H1 (cell line): ENCODE measurements around the gene PSME3. TPM values are rescaled to one million over a fixed set of nuclear protein-coding genes. Genes with fewer than 3 reads are reported as not detected.

Experiments used
- CTCF ChIA-PET: fragments of 300-600 bp; sonication (Branson Sonifier 250); formaldehyde crosslinking; loops from one replicate; lab custom pipeline; 2021; ENCODE audit not compliant: partially characterized antibody; lab: Charles Lee
- POLR2A ChIA-PET: fragments of 300-600 bp; sonication (Branson Sonifier 250); formaldehyde crosslinking; loops from one replicate; lab custom pipeline; 2021; ENCODE audit warnings: inconsistent platforms; ENCODE audit not compliant: partially characterized antibody; lab: Charles Lee
- DNase-seq, 2 experiments: peaks; one replicate each; pipeline versions ENCODE4 v3.0.0 to v3.0.0-alpha.2; 2010 to 2022; ENCODE audit warnings: low spot score in 2 of 2, low read depth in 1 of 2, mixed read lengths in 1 of 2
- FAIRE-seq: peaks from 2 replicates; lab custom pipeline; 2011; peaks lifted over from hg19 to GRCh38; lab: Jason Lieb, UNC
- H2AFZ ChIP-seq: 2 replicates; pipeline ENCODE4 v1.8.1; 2012; ENCODE audit warnings: low read length, inconsistent platforms
- H2AK5ac ChIP-seq: 2 replicates; pipeline ENCODE4 v1.6.1; 2013; ENCODE audit warnings: low read depth, low read length
- H2BK120ac ChIP-seq: replicated peaks from 2 replicates; pipeline ENCODE3; 2013; ENCODE audit warnings: low read depth, low read length, inconsistent platforms
- H2BK12ac ChIP-seq: 2 replicates; pipeline ENCODE4 v1.6.1; 2013; ENCODE audit warnings: low read depth, low read length
- H2BK15ac ChIP-seq: 2 replicates; pipeline ENCODE4 v1.6.1; 2013; ENCODE audit warnings: low read length
- H2BK20ac ChIP-seq: 2 replicates; pipeline ENCODE4 v1.6.1; 2013; ENCODE audit warnings: low read length
- H2BK5ac ChIP-seq: 2 replicates; pipeline ENCODE4 v1.6.1; 2013; ENCODE audit warnings: low read depth, low read length
- H3K14ac ChIP-seq: 2 replicates; pipeline ENCODE4 v1.6.1; 2013; ENCODE audit warnings: inconsistent platforms; ENCODE audit not compliant: insufficient read length
- H3K18ac ChIP-seq: 2 replicates; pipeline ENCODE4 v1.6.1; 2013; ENCODE audit warnings: low read length; ENCODE audit errors: extremely low read depth
- H3K23ac ChIP-seq: 2 replicates; pipeline ENCODE4 v1.6.1; 2013; ENCODE audit warnings: inconsistent platforms; ENCODE audit not compliant: insufficient read length
- H3K23me2 ChIP-seq: 2 replicates; pipeline ENCODE4 v1.6.1; 2013; ENCODE audit warnings: low read depth, low read length
- H3K27ac ChIP-seq: 2 replicates; pipeline ENCODE4 v1.6.1; 2011; ENCODE audit warnings: low read depth, low read length, inconsistent platforms
- H3K27me3 ChIP-seq, 4 experiments: replicated peaks in 1 of 4; 1 replicate in 1 of 4; 2 replicates in 3 of 4; pipeline versions ENCODE4 v1.6.1 to v1.8.1; 2011 to 2013; ENCODE audit warnings: low read length in 3 of 4, mild to moderate bottlenecking in 3 of 4, inconsistent platforms in 2 of 4, mixed read lengths in 2 of 4, moderate library complexity in 1 of 4; ENCODE audit not compliant: control insufficient read depth in 3 of 4, insufficient read depth in 3 of 4; ENCODE audit errors: extremely low read depth in 1 of 4
- H3K36me3 ChIP-seq, 4 experiments: 2 replicates each; pipeline versions ENCODE4 v1.6.1 to v1.8.1; 2011 to 2013; ENCODE audit warnings: mild to moderate bottlenecking in 4 of 4, low read length in 3 of 4, moderate library complexity in 2 of 4, control low read depth in 1 of 4, inconsistent platforms in 1 of 4; ENCODE audit not compliant: insufficient read depth in 4 of 4, control insufficient read depth in 2 of 4
- H3K4ac ChIP-seq: replicated peaks from 2 replicates; pipeline ENCODE3; 2013; ENCODE audit warnings: low read length, low read depth, mixed read lengths, inconsistent platforms; ENCODE audit not compliant: insufficient read length
- H3K4me1 ChIP-seq, 4 experiments: replicated peaks in 1 of 4; 1 replicate in 1 of 4; 2 replicates in 3 of 4; pipeline versions ENCODE4 v1.6.1 to v1.8.1; 2011 to 2013; ENCODE audit warnings: low read length in 3 of 4, inconsistent platforms in 2 of 4, mixed read lengths in 1 of 4; ENCODE audit not compliant: insufficient read depth in 4 of 4, control insufficient read depth in 3 of 4
- H3K4me2 ChIP-seq, 2 experiments: 2 replicates each; pipeline versions ENCODE4 v1.6.1 to v1.8.1; 2011 to 2013; ENCODE audit warnings: low read depth in 2 of 2, low read length in 2 of 2, control low read depth in 1 of 2, inconsistent platforms in 1 of 2, mild to moderate bottlenecking in 1 of 2; ENCODE audit not compliant: insufficient read depth in 1 of 2
- H3K4me3 ChIP-seq, 4 experiments: fragments of 200-600, 300-600 bp in 1 of 4; sonication (generic), shearing (Covaris generic), sonication (Bioruptor Twin) in 1 of 4; 2 replicates each; pipeline versions ENCODE4 v1.5.1 to v1.8.1; 2011 to 2016; ENCODE audit warnings: low read length in 4 of 4, low read depth in 3 of 4, control low read depth in 2 of 4, inconsistent platforms in 2 of 4, mild to moderate bottlenecking in 2 of 4, mixed read lengths in 1 of 4, moderate library complexity in 1 of 4; ENCODE audit not compliant: insufficient read depth in 2 of 4; ENCODE audit errors: extremely low read depth in 1 of 4
- H3K56ac ChIP-seq: replicated peaks from 2 replicates; pipeline ENCODE3; 2013; ENCODE audit warnings: low read depth, mild to moderate bottlenecking, mixed read lengths, low read length, inconsistent platforms; ENCODE audit not compliant: insufficient read length
- H3K79me1 ChIP-seq: 2 replicates; pipeline ENCODE4 v1.6.1; 2013; ENCODE audit warnings: low read depth, low read length, control low read depth
- H3K79me2 ChIP-seq, 2 experiments: 2 replicates each; pipeline versions ENCODE4 v1.6.1 to v1.8.1; 2012 to 2013; ENCODE audit warnings: low read length in 2 of 2, mild to moderate bottlenecking in 2 of 2, inconsistent platforms in 1 of 2; ENCODE audit not compliant: insufficient read depth in 2 of 2, control insufficient read depth in 1 of 2
- H3K9ac ChIP-seq, 4 experiments: replicated peaks in 1 of 4; 1 replicate in 1 of 4; 2 replicates in 3 of 4; pipeline versions ENCODE4 v1.6.1 to v1.8.1; 2011 to 2013; ENCODE audit warnings: low read depth in 3 of 4, low read length in 3 of 4, control low read depth in 2 of 4, mild to moderate bottlenecking in 2 of 4, moderate library complexity in 2 of 4, inconsistent platforms in 1 of 4; ENCODE audit errors: extremely low read depth in 1 of 4
- H3K9me3 ChIP-seq, 2 experiments: 2 replicates each; pipeline versions ENCODE4 v1.6.1 to v1.8.1; 2012 to 2013; ENCODE audit warnings: mild to moderate bottlenecking in 2 of 2, moderate library complexity in 2 of 2, control low read depth in 1 of 2, inconsistent platforms in 1 of 2, low read depth in 1 of 2, low read length in 1 of 2, mixed read lengths in 1 of 2; ENCODE audit not compliant: insufficient read depth in 2 of 2
- H4K20me1 ChIP-seq, 2 experiments: replicated peaks in 1 of 2; 2 replicates each; pipeline versions ENCODE3 to v1.8.1; 2011 to 2013; ENCODE audit warnings: inconsistent platforms in 2 of 2, low read length in 2 of 2, mild to moderate bottlenecking in 1 of 2; ENCODE audit not compliant: insufficient read depth in 2 of 2, control insufficient read depth in 1 of 2
- H4K5ac ChIP-seq: 2 replicates; pipeline ENCODE4 v1.6.1; 2013; ENCODE audit warnings: low read length, low read depth, mixed read lengths, inconsistent platforms; ENCODE audit not compliant: insufficient read length
- H4K8ac ChIP-seq: 2 replicates; pipeline ENCODE4 v1.8.0; 2013; ENCODE audit warnings: mild to moderate bottlenecking, moderate library complexity, low read length, inconsistent platforms; ENCODE audit not compliant: insufficient read depth; ENCODE audit errors: extremely low read depth
- H4K91ac ChIP-seq: replicated peaks from 2 replicates; pipeline ENCODE3; 2013; ENCODE audit warnings: low read length, mixed read lengths, inconsistent platforms; ENCODE audit not compliant: insufficient read length
- ASH2L ChIP-seq: fragments of 200-600, 300-600 bp; sonication (generic); IDR thresholded peaks from one replicate; pipeline ENCODE4 v1.7.1; 2017; ENCODE audit warnings: low read length
- BACH1 ChIP-seq: IDR thresholded peaks from 2 replicates; pipeline ENCODE4 v1.6.1; 2012; ENCODE audit warnings: low read length, improper control_type of control experiment
- BCL11A ChIP-seq, 2 experiments: IDR thresholded peaks; one replicate each; pipeline ENCODE4 v1.6.1; 2011; ENCODE audit warnings: low read depth in 2 of 2, low read length in 2 of 2, mild to moderate bottlenecking in 2 of 2
- CBX5 ChIP-seq: fragments of 300-800, 300-1000 bp; sonication (generic); IDR thresholded peaks from 2 replicates; pipeline ENCODE4 v1.7.1; 2016; ENCODE audit warnings: antibody characterized with exemption, low read length, low read depth
- CBX8 ChIP-seq: fragments of 300-800, 300-1000 bp; sonication (generic); IDR thresholded peaks from 2 replicates; pipeline ENCODE4 v1.7.1; 2016; ENCODE audit warnings: low read depth, low read length, borderline replicate concordance
- EP300 ChIP-seq, 2 experiments: IDR thresholded peaks; 1 replicate in 1 of 2; 2 replicates in 1 of 2; pipeline ENCODE4 v1.6.1; 2011 to 2012; ENCODE audit warnings: low read depth in 2 of 2, low read length in 2 of 2, mild to moderate bottlenecking in 2 of 2, borderline replicate concordance in 1 of 2, inconsistent platforms in 1 of 2, moderate library complexity in 1 of 2
- HDAC6 ChIP-seq: IDR thresholded peaks from one replicate; pipeline ENCODE4 v1.7.1; 2012; ENCODE audit warnings: low read depth, mild to moderate bottlenecking, inconsistent platforms, low read length, moderate library complexity
- MAFK ChIP-seq: IDR thresholded peaks from 2 replicates; pipeline ENCODE4 v1.6.1; 2012; ENCODE audit warnings: low read depth, mild to moderate bottlenecking, improper control_type of control experiment, low read length
- POLR2AphosphoS5 ChIP-seq: IDR thresholded peaks from 2 replicates; pipeline ENCODE4 v1.6.1; 2011; ENCODE audit warnings: low read depth, low read length
- RFX5 ChIP-seq: IDR thresholded peaks from 2 replicates; pipeline ENCODE4 v1.6.1; 2011; ENCODE audit warnings: low read depth, low read length, improper control_type of control experiment, borderline replicate concordance
- SAP30 ChIP-seq: fragments of 300-600 bp; sonication (generic); IDR thresholded peaks from 2 replicates; pipeline ENCODE4 v1.7.1; 2012; ENCODE audit warnings: low read length, moderate library complexity, mild to moderate bottlenecking, inconsistent platforms; ENCODE audit not compliant: insufficient read depth, insufficient replicate concordance
- SIN3A ChIP-seq, 2 experiments: IDR thresholded peaks in 1 of 2; conservative IDR thresholded peaks in 1 of 2; 2 replicates each; pipeline ENCODE4 v1.6.1; 2011 to 2012; ENCODE audit warnings: low read length in 2 of 2, improper control_type of control experiment in 1 of 2, low read depth in 1 of 2, mild to moderate bottlenecking in 1 of 2
- SP1 ChIP-seq: IDR thresholded peaks from 2 replicates; pipeline ENCODE4 v1.6.1; 2011; ENCODE audit warnings: low read depth, low read length
- SRF ChIP-seq: IDR thresholded peaks from 2 replicates; pipeline ENCODE4 v1.6.1; 2011; ENCODE audit warnings: mild to moderate bottlenecking, low read depth, low read length, moderate library complexity
- polyA plus RNA-seq, 7 experiments: library from polyadenylated mRNA; depleted of rRNA in 3 of 7; stranded (reverse) in 5 of 7; unstranded in 2 of 7; fragments of >200 nt in 5 of 7; fragments of 200-250 nt in 2 of 7; gene quantifications; 1 replicate in 5 of 7; 2 replicates in 1 of 7; 4 replicates in 1 of 7; pipeline versions ENCODE4 v1.2.1 to v1.2.3, GENCODE V29; 2011 to 2013; ENCODE audit warnings: missing spikeins in 2 of 7, mixed read lengths in 2 of 7
- total RNA-seq: library from RNA; stranded (reverse); fragmentation: NEBNext Ultra II Directional; extraction: Animal tissue kit (Norgen Biotek cat#: 25700); gene quantifications from 2 replicates; pipeline ENCODE4 v1.2.1, GENCODE V29; 2021

The PSME3 gene
- total and polyA plus RNA-seq, 2 of the 8 experiments (the other 6 are each of a cell fraction or from before 2014, with no cell fraction given): 149 to 224 TPM

DNA sequence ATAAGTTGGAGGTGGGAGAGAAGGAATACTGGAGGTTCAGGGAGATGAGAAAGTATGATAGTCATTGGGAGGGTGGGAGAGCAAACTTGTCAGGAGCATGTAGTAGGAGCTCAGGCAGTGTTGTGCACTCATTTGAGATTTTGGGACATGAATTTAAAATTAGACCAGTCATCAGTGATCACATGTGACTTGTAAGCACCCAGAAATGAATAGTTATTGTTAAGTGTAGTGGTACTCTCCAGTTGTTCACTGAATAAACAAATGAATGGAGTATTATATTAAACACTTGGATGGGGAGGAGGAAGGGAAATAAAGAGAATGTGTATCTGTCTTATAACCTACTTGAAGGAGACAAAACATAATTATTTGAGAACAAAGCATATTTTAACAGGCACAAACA lies 2.2 kb upstream of the PSME3 start:
- POLR2A ChIA-PET: interaction anchor here (1.6 to 8.9 kb wide), 4 partner anchors 8 to 167 kb away, joined by 3 to 69 read pairs (median 5); partner anchors contain the start of gene BECN1

More for the DNA sequence above, 2.2 kb upstream of the PSME3 start:
- H4K20me1 ChIP-seq: no peaks in the 10 kb centered on the region
- H4K8ac ChIP-seq: no peak overlapping the region
- no peak overlapping the region for H2BK120ac ChIP-seq
- H4K5ac ChIP-seq: no peak overlapping the region
- H3K4me2 ChIP-seq: no peak overlapping the region
- H3K4me3 ChIP-seq: no peak overlapping the region
- FAIRE-seq (no peak), DNase-seq (no peak)
- H3K9ac ChIP-seq: no peak overlapping the region
- H3K9me3 ChIP-seq: no peaks in the 10 kb centered on the region
- no peak overlapping the region for H2BK15ac ChIP-seq
- H4K91ac ChIP-seq: no peak overlapping the region
- peaks cover 2% of the 10 kb centered on the region; the same call in 1 of the 2 replicates for H3K79me1 ChIP-seq
- CTCF ChIA-PET: interaction anchor here (4.2 kb wide), 1 partner anchor 10 kb away, joined by 45 read pairs; the partner anchor contains the start of gene BECN1
- H2BK12ac ChIP-seq: no peak overlapping the region
- no peak overlapping the region for H3K23ac ChIP-seq
- peaks cover 0 to 2% (median 0%) of the 10 kb centered on the region in 4 experiments; a peak in 2 of 7 replicates for H3K4me1 ChIP-seq
- no peaks in the 10 kb centered on the region for H3K27me3 ChIP-seq
- H3K79me2 ChIP-seq: peaks cover 3 to 22% of the 10 kb centered on the region in 2 experiments
- H3K14ac ChIP-seq: no peak overlapping the region
- no peak overlapping the region for H2BK20ac ChIP-seq
- no peak overlapping the region for H3K4ac ChIP-seq
- no peak overlapping the region for H2BK5ac ChIP-seq
- no peak overlapping the region for H3K56ac ChIP-seq
- H2AK5ac ChIP-seq: no peak overlapping the region
- no peak overlapping the region for H3K27ac ChIP-seq
- H3K18ac ChIP-seq: no peak overlapping the region
- no peak for TF ChIP-seq BCL11A (IDR thresholded peaks at IDR 0.05; ENCODE audit: low read depth in 2 of 2, low read length in 2 of 2)
- TF ChIP-seq ASH2L: no peak
- no peak for TF ChIP-seq CBX8
- no peak for TF ChIP-seq EP300 (IDR thresholded peaks at IDR 0.05; ENCODE audit: borderline replicate concordance in 1 of 2, low read depth in 2 of 2, low read length in 2 of 2)
- TF ChIP-seq POLR2AphosphoS5: no peak
- no peak for TF ChIP-seq BACH1
- no peak for TF ChIP-seq SAP30
- TF ChIP-seq SIN3A (conservative IDR thresholded peaks at IDR 0.05 in 1 of 2, IDR thresholded peaks at IDR 0.05 in 1 of 2; ENCODE audit: low read depth in 1 of 2, low read length in 2 of 2): no peak
- no peak for TF ChIP-seq SRF
- TF ChIP-seq CBX5: no peak
- TF ChIP-seq HDAC6: no peak
- TF ChIP-seq RFX5: no peak
- no peak for TF ChIP-seq SP1
- TF ChIP-seq MAFK: no peak
- TF ChIP-seq, all 59 proteins: peak for 0
- peaks cover 0 to 14% (median 5%) of the 10 kb centered on the region in 4 experiments; a peak in 3 of 8 replicates for H3K36me3 ChIP-seq
- H3K23me2 ChIP-seq: peaks cover 9% of the 10 kb centered on the region
- no peak overlapping the region for H2AFZ ChIP-seq
